ENCODE measurements around the gene SLC5A8. TPM values are rescaled to one million over a fixed set of nuclear protein-coding genes. Genes with fewer than 3 reads are reported as not detected.

SLC5A8 gene
- polyA plus RNA-seq, 3 donors: not detected

- Histone ChIP-seq H3K4me3 (replicated peaks in 1 of 3; ENCODE audit: low read depth in 2 of 3, low read length in 3 of 3) (no peak overlapping the region), H3K79me2 (ENCODE audit: insufficient read depth, low read length) (no peaks in the 10 kb centered on the region), H3K9me3 (replicated peaks in 1 of 2; ENCODE audit: control insufficient read depth in 1 of 2, insufficient read depth in 1 of 2, low read length in 2 of 2) (peaks cover 0 to 6% of the 10 kb centered on the region in 2 donors), H2AFZ (ENCODE audit: insufficient read depth, low read depth, low read length, poor library complexity, severe bottlenecking) (no peak overlapping the region), H4K20me1 (ENCODE audit: insufficient read depth, low read length) (no peaks in the 10 kb centered on the region), H3K27me3 (ENCODE audit: control insufficient read depth in 2 of 2, insufficient read depth in 2 of 2, low read length in 2 of 2) (no peaks in the 10 kb centered on the region), H3K4me2 (replicated peaks; ENCODE audit: extremely low read depth, low read length, poor library complexity, severe bottlenecking) (no peak overlapping the region), H3K9ac (ENCODE audit: insufficient read depth, low read length, poor library complexity, severe bottlenecking) (no peak overlapping the region), H3K4me1 (ENCODE audit: control insufficient read depth in 1 of 2, insufficient read depth in 2 of 2, low read length in 2 of 2) (no peaks in the 10 kb centered on the region), H3K27ac (ENCODE audit: low read depth in 1 of 2, low read length in 2 of 2) (no peak overlapping the region), H3K36me3 (replicated peaks in 1 of 2; ENCODE audit: control insufficient read depth in 1 of 2, insufficient read depth in 2 of 2, low read length in 2 of 2) (no peaks in the 10 kb centered on the region)
- Mint-ChIP-seq H3K36me3 (no peaks in the 10 kb centered on the region), H3K4me3 (no peak overlapping the region), H3K9me3 (peaks cover 0 to 10% (median 7%) of the 10 kb centered on the region in 7 donors), H3K27ac (no peak overlapping the region), H3K4me1 (no peaks in the 10 kb centered on the region), H3K27me3 (ENCODE audit: low read depth in 3 of 3) (peaks cover 0 to 2% (median 0%) of the 10 kb centered on the region in 3 donors)
- WGBS (ENCODE audit: insufficient coverage): 100% methylated on average over 1 of the region's 2 CpGs
- DNase-seq: no peak
- no peak for TF ChIP-seq CTCF (IDR thresholded peaks at IDR 0.05)
- intact Hi-C loops (cut with micrococcal nuclease): no loop called here
Measured at GRCh38 chr12:101216810-101217209, 6.8 kb upstream of the SLC5A8 start.

- Histone ChIP-seq H2AFZ (ENCODE audit: insufficient read depth, low read depth, low read length, poor library complexity, severe bottlenecking) (no peak overlapping the region), H3K27me3 (ENCODE audit: control insufficient read depth in 2 of 2, insufficient read depth in 2 of 2, low read length in 2 of 2) (peaks cover 6 to 18% of the 10 kb centered on the region in 2 donors), H3K4me3 (replicated peaks in 1 of 3; ENCODE audit: low read depth in 2 of 3, low read length in 3 of 3) (no peak overlapping the region), H3K9ac (ENCODE audit: insufficient read depth, low read length, poor library complexity, severe bottlenecking) (no peak overlapping the region), H4K20me1 (ENCODE audit: insufficient read depth, low read length) (no peaks in the 10 kb centered on the region), H3K4me2 (replicated peaks; ENCODE audit: extremely low read depth, low read length, poor library complexity, severe bottlenecking) (no peak overlapping the region), H3K27ac (ENCODE audit: low read depth in 1 of 2, low read length in 2 of 2) (no peak overlapping the region), H3K36me3 (replicated peaks in 1 of 2; ENCODE audit: control insufficient read depth in 1 of 2, insufficient read depth in 2 of 2, low read length in 2 of 2) (no peaks in the 10 kb centered on the region), H3K9me3 (replicated peaks in 1 of 2; ENCODE audit: control insufficient read depth in 1 of 2, insufficient read depth in 1 of 2, low read length in 2 of 2) (no peaks in the 10 kb centered on the region), H3K4me1 (ENCODE audit: control insufficient read depth in 1 of 2, insufficient read depth in 2 of 2, low read length in 2 of 2) (no peaks in the 10 kb centered on the region), H3K79me2 (ENCODE audit: insufficient read depth, low read length) (no peaks in the 10 kb centered on the region)
- Mint-ChIP-seq H3K4me1 (no peaks in the 10 kb centered on the region), H3K4me3 (no peak overlapping the region), H3K27me3 (ENCODE audit: low read depth in 3 of 3) (peaks cover 21 to 33% (median 26%) of the 10 kb centered on the region in 3 donors), H3K27ac (no peak overlapping the region), H3K9me3 (peaks cover 0 to 8% (median 0%) of the 10 kb centered on the region in 7 donors), H3K36me3 (no peaks in the 10 kb centered on the region)
- WGBS (ENCODE audit: insufficient coverage): 52% methylated on average over 3 of the region's 5 CpGs
- intact Hi-C loops (cut with micrococcal nuclease): no loop called here
- DNase-seq: no peak
- no peak for TF ChIP-seq CTCF (IDR thresholded peaks at IDR 0.05)
Measured at GRCh38 chr12:101207086-101207780, 2.8 kb downstream of the SLC5A8 start.

Data from CD14-positive monocyte (primary cell).